DND-41 (cell line): ENCODE data around the gene LTN1.
"Not testable (repeated sequence)": the region's sequence is repeated elsewhere in the genome, so short reads cannot be mapped to it uniquely, and the experiment has no call there.

Source experiments
- ATAC-seq: fragments of 200-7000 bp; cut with Tn5 transposase; 3 replicates; pipeline ENCODE4 v1.9.1; 2021; ENCODE audit warnings: low read depth; ENCODE audit not compliant: insufficient read depth
- DNase-seq: peaks from one replicate; pipeline ENCODE4 v3.0.0-alpha.2; 2020
- H2AFZ ChIP-seq: 2 replicates; pipeline ENCODE4 v1.6.0; 2012; ENCODE audit warnings: low read depth, low read length
- H3K27ac ChIP-seq: 2 replicates; pipeline ENCODE4 v1.5.1; 2012; ENCODE audit warnings: low read length, inconsistent platforms
- H3K27me3 ChIP-seq: fragments of 200-600 bp; sonication (generic); 2 replicates; pipeline ENCODE4 v1.6.0; 2012; ENCODE audit warnings: low read length, mild to moderate bottlenecking, inconsistent platforms; ENCODE audit not compliant: insufficient read depth, poor library complexity
- H3K36me3 ChIP-seq: 2 replicates; pipeline ENCODE4 v1.5.1; 2012; ENCODE audit warnings: low read length, inconsistent platforms; ENCODE audit not compliant: insufficient read depth
- H3K4me1 ChIP-seq: 2 replicates; pipeline ENCODE4 v1.5.1; 2012; ENCODE audit warnings: mild to moderate bottlenecking, low read length; ENCODE audit not compliant: insufficient read depth
- H3K4me2 ChIP-seq: 2 replicates; pipeline ENCODE4 v1.6.0; 2012; ENCODE audit warnings: mild to moderate bottlenecking, moderate library complexity, low read length, inconsistent platforms; ENCODE audit not compliant: insufficient read depth
- H3K4me3 ChIP-seq, 2 experiments: fragments of 200-600 bp in 1 of 2; shearing (Covaris generic) in 1 of 2; 2 replicates each; pipeline ENCODE4 v1.5.1; 2012 to 2016; ENCODE audit warnings: inconsistent platforms in 2 of 2, low read length in 2 of 2, mild to moderate bottlenecking in 2 of 2, low read depth in 1 of 2, moderate library complexity in 1 of 2
- H3K79me2 ChIP-seq: 2 replicates; pipeline ENCODE4 v1.6.0; 2012; ENCODE audit warnings: low read length, inconsistent platforms; ENCODE audit not compliant: insufficient read depth
- H3K9ac ChIP-seq: 2 replicates; pipeline ENCODE4 v1.6.0; 2012; ENCODE audit warnings: low read depth, mild to moderate bottlenecking, inconsistent platforms, low read length, moderate library complexity
- H3K9me3 ChIP-seq: 2 replicates; pipeline ENCODE4 v1.5.1; 2012; ENCODE audit warnings: low read length, moderate library complexity, mild to moderate bottlenecking, inconsistent platforms; ENCODE audit not compliant: insufficient read depth, severe bottlenecking
- H4K20me1 ChIP-seq: 2 replicates; pipeline ENCODE4 v1.6.0; 2012; ENCODE audit warnings: low read length; ENCODE audit not compliant: insufficient read depth
- EZH2 ChIP-seq: IDR thresholded peaks from 3 replicates; pipeline ENCODE4 v1.6.1; 2012; ENCODE audit warnings: borderline replicate concordance, low read depth, mild to moderate bottlenecking, moderate library complexity, low read length, inconsistent platforms; ENCODE audit not compliant: severe bottlenecking
- TF ChIP-seq, protein P1 (sequence below): IDR thresholded peaks from 2 replicates; pipeline ENCODE4 v1.5.1; 2012; ENCODE audit warnings: borderline replicate concordance, low read length, moderate library complexity, mild to moderate bottlenecking; ENCODE audit not compliant: poor library complexity, severe bottlenecking; ENCODE audit errors: extremely low read depth

Gene LTN1

DNA sequence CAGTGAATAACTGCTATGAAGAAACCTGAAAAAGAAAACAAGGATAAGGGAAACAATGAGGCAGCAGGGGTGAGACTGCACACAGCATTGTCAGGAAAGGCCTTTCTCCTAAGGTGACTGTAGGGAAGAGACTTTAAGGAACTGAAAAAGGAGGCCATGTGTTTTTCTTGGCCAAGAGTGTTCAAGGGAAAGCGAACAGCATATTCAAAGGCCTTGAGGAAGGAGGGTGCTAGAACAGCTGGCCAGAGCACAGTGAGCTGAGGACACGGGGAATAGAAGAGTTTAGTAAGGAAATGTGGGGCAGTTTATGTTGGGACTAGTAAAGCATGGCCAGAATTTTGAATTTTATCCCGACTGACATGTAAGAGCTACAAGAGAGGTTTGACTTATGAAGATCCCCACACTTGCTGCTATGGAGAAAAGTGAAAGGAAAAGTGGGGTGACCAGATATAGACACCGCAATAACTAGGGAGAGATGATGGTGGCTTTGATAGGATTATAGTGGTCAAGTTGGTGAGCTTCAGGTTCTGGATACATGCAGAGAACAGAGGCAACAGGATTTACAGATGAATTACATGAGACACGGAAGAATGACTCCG is 25.1 kb upstream of the LTN1 start:
- Histone ChIP-seq H4K20me1 (no peaks in the 10 kb centered on the region), H3K79me2 (peaks cover 36% of the 10 kb centered on the region), H3K27me3 (no peaks in the 10 kb centered on the region), H3K27ac (peak overlapping the region; percentile 84), H3K36me3 (peaks cover 4% of the 10 kb centered on the region; the same call in 1 of the 2 replicates), H3K4me3 (peak overlapping the region in 1 of 2 experiments; percentile 67; a peak in 3 of 4 replicates), H3K9ac (peak overlapping the region; percentile 88; the same call in 1 of the 2 replicates), H3K4me2 (peak overlapping the region; percentile 66), H3K4me1 (peaks cover 18% of the 10 kb centered on the region), H2AFZ (no peak overlapping the region), H3K9me3 (no peaks in the 10 kb centered on the region)
- no peak for DNase-seq
- ATAC-seq, result no peak
- TF ChIP-seq EZH2, result no peak
- TF ChIP-seq, protein P1, sequence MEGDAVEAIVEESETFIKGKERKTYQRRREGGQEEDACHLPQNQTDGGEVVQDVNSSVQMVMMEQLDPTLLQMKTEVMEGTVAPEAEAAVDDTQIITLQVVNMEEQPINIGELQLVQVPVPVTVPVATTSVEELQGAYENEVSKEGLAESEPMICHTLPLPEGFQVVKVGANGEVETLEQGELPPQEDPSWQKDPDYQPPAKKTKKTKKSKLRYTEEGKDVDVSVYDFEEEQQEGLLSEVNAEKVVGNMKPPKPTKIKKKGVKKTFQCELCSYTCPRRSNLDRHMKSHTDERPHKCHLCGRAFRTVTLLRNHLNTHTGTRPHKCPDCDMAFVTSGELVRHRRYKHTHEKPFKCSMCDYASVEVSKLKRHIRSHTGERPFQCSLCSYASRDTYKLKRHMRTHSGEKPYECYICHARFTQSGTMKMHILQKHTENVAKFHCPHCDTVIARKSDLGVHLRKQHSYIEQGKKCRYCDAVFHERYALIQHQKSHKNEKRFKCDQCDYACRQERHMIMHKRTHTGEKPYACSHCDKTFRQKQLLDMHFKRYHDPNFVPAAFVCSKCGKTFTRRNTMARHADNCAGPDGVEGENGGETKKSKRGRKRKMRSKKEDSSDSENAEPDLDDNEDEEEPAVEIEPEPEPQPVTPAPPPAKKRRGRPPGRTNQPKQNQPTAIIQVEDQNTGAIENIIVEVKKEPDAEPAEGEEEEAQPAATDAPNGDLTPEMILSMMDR, result no peak

DNA sequence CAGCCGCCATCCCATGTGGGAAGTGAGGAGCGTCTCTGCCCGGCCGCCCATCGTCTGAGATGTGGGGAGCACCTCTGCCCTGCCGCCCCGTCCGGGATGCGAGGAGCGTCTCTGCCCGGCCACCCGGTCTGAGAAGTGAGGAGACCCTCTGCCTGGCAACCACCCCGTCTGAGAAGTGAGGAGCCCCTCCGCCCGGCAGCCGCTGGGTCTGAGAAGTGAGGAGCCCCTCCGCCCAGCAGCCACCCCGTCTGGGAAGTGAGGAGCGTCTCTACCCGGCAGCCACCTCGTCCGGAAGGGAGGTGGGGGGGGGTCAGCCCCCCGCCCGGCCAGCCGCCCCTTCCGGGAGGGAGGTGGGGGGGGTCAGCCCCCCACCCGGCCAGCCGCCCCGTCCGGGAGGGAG is 18.6 kb upstream of the LTN1 start:
- not testable (repeated sequence) for H3K4me1 ChIP-seq, H3K9me3 ChIP-seq, H3K79me2 ChIP-seq, H3K27me3 ChIP-seq, ATAC-seq, H2AFZ ChIP-seq, H4K20me1 ChIP-seq, H3K4me3 ChIP-seq, H3K27ac ChIP-seq, H3K4me2 ChIP-seq, H3K9ac ChIP-seq, DNase-seq
- H3K36me3 ChIP-seq, result peaks cover 20% of the 10 kb centered on the region

DNA sequence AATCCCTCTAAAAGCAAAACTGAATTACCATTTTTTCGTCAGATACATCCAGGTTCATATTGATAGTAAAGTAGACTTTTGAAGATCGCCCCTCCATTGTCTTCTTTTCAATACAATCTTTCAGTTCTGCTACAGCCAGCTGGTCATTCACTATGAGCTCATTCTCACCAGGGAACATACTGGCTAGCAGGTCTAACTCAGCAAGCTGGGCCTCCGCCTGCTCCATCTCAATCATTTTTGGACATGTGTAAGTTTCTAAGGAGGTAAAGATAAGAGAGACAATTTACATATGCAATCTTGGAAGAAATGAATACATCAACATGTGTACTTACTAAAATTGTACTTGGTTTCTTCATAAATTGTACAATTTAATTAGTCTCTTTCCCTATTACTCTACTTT is 15.7 kb upstream of the LTN1 start:
- no peak overlapping the region for H3K4me2 ChIP-seq
- no peak overlapping the region for H3K4me3 ChIP-seq
- peaks cover 27% of the 10 kb centered on the region for H3K36me3 ChIP-seq
- ATAC-seq (no peak), DNase-seq (no peak)
- H2AFZ ChIP-seq, result no peak overlapping the region
- no peaks in the 10 kb centered on the region for H3K9me3 ChIP-seq
- no peak overlapping the region for H3K9ac ChIP-seq
- peaks cover 9% of the 10 kb centered on the region for H3K4me1 ChIP-seq
- TF ChIP-seq EZH2, result no peak
- TF ChIP-seq, protein P1, result no peak
- H4K20me1 ChIP-seq, result no peaks in the 10 kb centered on the region
- no peaks in the 10 kb centered on the region for H3K27me3 ChIP-seq
- H3K79me2 ChIP-seq, result peaks cover 7% of the 10 kb centered on the region
- no peak overlapping the region for H3K27ac ChIP-seq

DNA sequence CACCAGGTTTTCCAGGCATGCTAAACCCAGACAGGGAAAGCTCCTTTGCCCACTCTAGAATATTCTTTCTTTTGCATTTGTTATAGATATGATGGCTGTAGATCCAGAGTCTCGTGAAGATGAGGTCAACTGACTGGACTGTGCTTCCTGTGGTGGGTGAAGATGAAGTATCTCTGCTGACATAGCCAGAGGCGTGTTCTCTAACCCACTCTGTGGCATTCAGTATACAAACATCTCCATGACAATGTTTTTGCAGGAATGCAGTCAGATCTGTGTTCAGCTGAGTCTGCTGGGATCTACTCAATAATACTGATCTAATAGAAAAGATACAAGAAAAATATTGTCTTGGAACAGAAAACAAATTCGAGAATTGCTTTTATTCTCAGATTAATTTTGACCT is 15.1 kb upstream of the LTN1 start:
- ATAC-seq (no peak), DNase-seq (no peak)
- Histone ChIP-seq H3K27me3 (no peaks in the 10 kb centered on the region), H3K36me3 (peaks cover 27% of the 10 kb centered on the region), H3K79me2 (peaks cover 12% of the 10 kb centered on the region), H3K9me3 (no peaks in the 10 kb centered on the region), H3K4me2 (no peak overlapping the region), H3K4me3 (no peak overlapping the region), H3K27ac (no peak overlapping the region), H2AFZ (no peak overlapping the region), H3K9ac (no peak overlapping the region), H3K4me1 (peaks cover 11% of the 10 kb centered on the region), H4K20me1 (no peaks in the 10 kb centered on the region)
- no peak for TF ChIP-seq EZH2
- TF ChIP-seq, protein P1, result no peak
